ENCODE data around the gene CTDSPL. TPM values are rescaled to one million over a fixed set of nuclear protein-coding genes. Genes with fewer than 3 reads are reported as not detected.

Gene CTDSPL
- total and polyA plus RNA-seq, 2 of the 13 experiments (the other 11 are each of a cell fraction or from before 2014, with no cell fraction given) = 26.1 to 142 TPM

DNA sequence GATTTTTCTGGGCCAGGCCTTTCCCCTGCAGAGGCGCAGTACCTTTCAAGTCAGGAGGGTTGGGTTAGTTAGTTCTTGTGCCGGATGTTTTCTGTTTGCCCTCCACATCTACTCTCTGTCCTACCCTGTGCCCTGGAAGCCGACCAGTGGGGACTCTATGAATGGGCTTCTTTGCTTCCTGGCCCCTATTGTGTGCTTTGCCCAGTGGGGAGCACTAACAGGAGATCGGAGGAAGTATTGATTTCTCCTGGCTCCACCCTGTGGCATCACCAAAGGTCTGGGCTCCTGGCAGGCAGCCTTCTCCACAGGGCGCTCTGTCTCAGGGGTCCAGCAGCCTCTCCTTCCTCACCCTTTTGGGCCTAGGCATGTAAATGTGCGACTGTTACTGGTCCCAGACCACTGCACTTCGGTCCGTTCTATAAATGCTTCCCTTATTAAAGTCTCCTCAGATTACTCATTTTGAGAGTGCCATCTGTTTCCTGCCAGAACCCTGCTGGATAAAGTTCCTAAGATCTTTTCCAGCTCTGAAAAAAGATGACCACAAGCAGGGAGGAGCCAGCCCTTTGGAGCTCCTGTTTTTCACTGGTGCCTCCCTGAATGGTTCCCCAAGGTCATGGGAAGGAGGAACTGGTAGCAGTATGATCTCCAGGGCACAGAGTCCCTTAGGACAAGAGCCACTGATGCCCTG, 44.5 kb downstream of the CTDSPL start (continued):
- no peak for TF ChIP-seq ZNF850 (CRISPR knock-in tag; conservative IDR thresholded peaks at IDR 0.05)
- peak; percentile 80 for TF ChIP-seq ZSCAN25 (CRISPR knock-in tag; IDR thresholded peaks at IDR 0.05)
- TF ChIP-seq, protein P1, sequence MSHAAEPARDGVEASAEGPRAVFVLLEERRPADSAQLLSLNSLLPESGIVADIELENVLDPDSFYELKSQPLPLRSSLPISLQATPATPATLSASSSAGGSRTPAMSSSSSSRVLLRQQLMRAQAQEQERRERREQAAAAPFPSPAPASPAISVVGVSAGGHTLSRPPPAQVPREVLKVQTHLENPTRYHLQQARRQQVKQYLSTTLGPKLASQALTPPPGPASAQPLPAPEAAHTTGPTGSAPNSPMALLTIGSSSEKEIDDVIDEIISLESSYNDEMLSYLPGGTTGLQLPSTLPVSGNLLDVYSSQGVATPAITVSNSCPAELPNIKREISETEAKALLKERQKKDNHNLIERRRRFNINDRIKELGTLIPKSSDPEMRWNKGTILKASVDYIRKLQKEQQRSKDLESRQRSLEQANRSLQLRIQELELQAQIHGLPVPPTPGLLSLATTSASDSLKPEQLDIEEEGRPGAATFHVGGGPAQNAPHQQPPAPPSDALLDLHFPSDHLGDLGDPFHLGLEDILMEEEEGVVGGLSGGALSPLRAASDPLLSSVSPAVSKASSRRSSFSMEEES (CRISPR knock-in tag; IDR thresholded peaks at IDR 0.05) = peak; percentile 77
- no peak for TF ChIP-seq ATF6 (CRISPR knock-in tag; conservative IDR thresholded peaks at IDR 0.05)
- TF ChIP-seq ADNP (CRISPR knock-in tag; IDR thresholded peaks at IDR 0.05) = no peak
- TF ChIP-seq ZNF563 (CRISPR knock-in tag; IDR thresholded peaks at IDR 0.05) = peak; percentile 99
- TF ChIP-seq, protein P2, sequence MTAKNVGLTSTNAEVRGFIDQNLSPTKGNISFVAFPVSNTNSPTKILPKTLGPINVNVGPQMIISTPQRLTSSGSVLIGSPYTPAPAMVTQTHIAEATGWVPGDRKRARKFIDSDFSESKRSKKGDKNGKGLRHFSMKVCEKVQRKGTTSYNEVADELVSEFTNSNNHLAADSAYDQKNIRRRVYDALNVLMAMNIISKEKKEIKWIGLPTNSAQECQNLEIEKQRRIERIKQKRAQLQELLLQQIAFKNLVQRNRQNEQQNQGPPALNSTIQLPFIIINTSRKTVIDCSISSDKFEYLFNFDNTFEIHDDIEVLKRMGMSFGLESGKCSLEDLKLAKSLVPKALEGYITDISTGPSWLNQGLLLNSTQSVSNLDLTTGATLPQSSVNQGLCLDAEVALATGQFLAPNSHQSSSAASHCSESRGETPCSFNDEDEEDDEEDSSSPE (CRISPR knock-in tag; IDR thresholded peaks at IDR 0.05) = no peak
- peak; percentile 66; the same call in 1 of the 2 replicates for TF ChIP-seq MYC (CRISPR knock-in tag; IDR thresholded peaks at IDR 0.05; ENCODE audit: borderline replicate concordance)
- TF ChIP-seq IRX3 (CRISPR knock-in tag; IDR thresholded peaks at IDR 0.05; ENCODE audit: borderline replicate concordance, low read depth) = no peak
- TF ChIP-seq ZNF354B (CRISPR knock-in tag; IDR thresholded peaks at IDR 0.05) = peak; percentile 77; the same call in 1 of the 2 replicates
- TF ChIP-seq PCBP1 (IDR thresholded peaks at IDR 0.05; ENCODE audit: borderline replicate concordance, low read depth, low read length) = no peak
- no peak for TF ChIP-seq ZNF770 (CRISPR knock-in tag; IDR thresholded peaks at IDR 0.05)
- TF ChIP-seq ZBTB7A (CRISPR knock-in tag; IDR thresholded peaks at IDR 0.05) = peak; percentile 74; the same call in 1 of the 2 replicates
- peak; percentile 81 for TF ChIP-seq RCOR2 (CRISPR knock-in tag; IDR thresholded peaks at IDR 0.05)
- TF ChIP-seq IKZF4 (CRISPR knock-in tag; IDR thresholded peaks at IDR 0.05; ENCODE audit: borderline replicate concordance, low read depth, not compliant biosample characterization) = no peak
- TF ChIP-seq THAP11 (CRISPR knock-in tag; IDR thresholded peaks at IDR 0.05) = peak; percentile 20; the same call in 1 of the 2 replicates
- TF ChIP-seq POLR2A (IDR thresholded peaks at IDR 0.05; ENCODE audit: insufficient read depth in 1 of 2, low read depth in 2 of 2, low read length in 2 of 2) = peak in 1 of 2 experiments; percentile 21; a peak in 1 of 4 replicates
- TF ChIP-seq HNRNPUL1 (IDR thresholded peaks at IDR 0.05; ENCODE audit: low read depth, low read length) = no peak
- peak; percentile 88 for TF ChIP-seq MED8 (CRISPR knock-in tag; IDR thresholded peaks at IDR 0.05; ENCODE audit: insufficient replicate concordance)
- no peak for TF ChIP-seq ZNF83 (CRISPR knock-in tag; IDR thresholded peaks at IDR 0.05; ENCODE audit: borderline replicate concordance)
- TF ChIP-seq ZIK1 (CRISPR knock-in tag; IDR thresholded peaks at IDR 0.05; ENCODE audit: borderline replicate concordance, low read depth) = no peak
- peak; percentile 86; the same call in 1 of the 2 replicates for TF ChIP-seq SOX5 (CRISPR knock-in tag; IDR thresholded peaks at IDR 0.05; ENCODE audit: borderline replicate concordance)
- TF ChIP-seq, protein P3, sequence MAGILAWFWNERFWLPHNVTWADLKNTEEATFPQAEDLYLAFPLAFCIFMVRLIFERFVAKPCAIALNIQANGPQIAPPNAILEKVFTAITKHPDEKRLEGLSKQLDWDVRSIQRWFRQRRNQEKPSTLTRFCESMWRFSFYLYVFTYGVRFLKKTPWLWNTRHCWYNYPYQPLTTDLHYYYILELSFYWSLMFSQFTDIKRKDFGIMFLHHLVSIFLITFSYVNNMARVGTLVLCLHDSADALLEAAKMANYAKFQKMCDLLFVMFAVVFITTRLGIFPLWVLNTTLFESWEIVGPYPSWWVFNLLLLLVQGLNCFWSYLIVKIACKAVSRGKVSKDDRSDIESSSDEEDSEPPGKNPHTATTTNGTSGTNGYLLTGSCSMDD (CRISPR knock-in tag; IDR thresholded peaks at IDR 0.05) = no peak

Data from HepG2 (cell line).